CD14-positive monocyte (primary cell): ENCODE data around the gene PHACTR4. TPM values are rescaled to one million over a fixed set of nuclear protein-coding genes. Genes with fewer than 3 reads are reported as not detected.

Experiments used
- DNase-seq, 3 donors: peaks; one replicate each; pipeline ENCODE4 v3.0.0-alpha.2; 2011 to 2022
- H2AFZ ChIP-seq: 2 replicates; pipeline ENCODE4 v1.6.0; 2012; ENCODE audit warnings: mild to moderate bottlenecking, low read depth, low read length, inconsistent platforms; ENCODE audit not compliant: insufficient read depth, poor library complexity, severe bottlenecking
- H3K27ac ChIP-seq, 2 donors: 1 replicate in 1 of 2; 2 replicates in 1 of 2; pipeline ENCODE4 v1.5.1; 2012 to 2013; ENCODE audit warnings: low read length in 2 of 2, control low read depth in 1 of 2, inconsistent platforms in 1 of 2, low read depth in 1 of 2, mild to moderate bottlenecking in 1 of 2
- H3K27me3 ChIP-seq, 2 donors: one replicate each; pipeline versions ENCODE4 v1.6.0 to v1.6.1; 2011 to 2013; ENCODE audit warnings: low read length in 2 of 2; ENCODE audit not compliant: control insufficient read depth in 2 of 2, insufficient read depth in 2 of 2
- H3K36me3 ChIP-seq, 2 donors: replicated peaks in 1 of 2; 1 replicate in 1 of 2; 2 replicates in 1 of 2; pipeline versions ENCODE4 v1.5.1 to v1.6.1; 2012 to 2013; ENCODE audit warnings: low read length in 2 of 2, control low read depth in 1 of 2, inconsistent platforms in 1 of 2, mild to moderate bottlenecking in 1 of 2; ENCODE audit not compliant: insufficient read depth in 2 of 2, control insufficient read depth in 1 of 2
- H3K4me1 ChIP-seq, 2 donors: 1 replicate in 1 of 2; 2 replicates in 1 of 2; pipeline versions ENCODE4 v1.5.1 to v1.6.1; 2012 to 2013; ENCODE audit warnings: low read length in 2 of 2, control low read depth in 1 of 2, inconsistent platforms in 1 of 2, mild to moderate bottlenecking in 1 of 2, moderate library complexity in 1 of 2; ENCODE audit not compliant: insufficient read depth in 2 of 2, control insufficient read depth in 1 of 2
- H3K4me2 ChIP-seq: replicated peaks from 2 replicates; pipeline ENCODE3; 2012; ENCODE audit warnings: low read length, moderate library complexity, mild to moderate bottlenecking; ENCODE audit not compliant: poor library complexity, severe bottlenecking; ENCODE audit errors: extremely low read depth
- H3K4me3 ChIP-seq, 3 experiments: fragments of 200-600 bp in 1 of 3; sonication (generic) in 1 of 3; replicated peaks in 1 of 3; 1 replicate in 2 of 3; 2 replicates in 1 of 3; pipeline ENCODE4 v1.5.1; 2011 to 2013; ENCODE audit warnings: low read length in 3 of 3, mild to moderate bottlenecking in 3 of 3, control low read depth in 2 of 3, low read depth in 2 of 3, inconsistent platforms in 1 of 3, moderate library complexity in 1 of 3
- H3K79me2 ChIP-seq: 2 replicates; pipeline ENCODE4 v1.6.0; 2012; ENCODE audit warnings: mild to moderate bottlenecking, control low read depth, inconsistent platforms, low read length, moderate library complexity; ENCODE audit not compliant: insufficient read depth
- H3K9ac ChIP-seq: 2 replicates; pipeline ENCODE4 v1.6.0; 2017; ENCODE audit warnings: low read length, mild to moderate bottlenecking; ENCODE audit not compliant: insufficient read depth, poor library complexity, severe bottlenecking
- H3K9me3 ChIP-seq, 2 donors: replicated peaks in 1 of 2; 1 replicate in 1 of 2; 2 replicates in 1 of 2; pipeline versions ENCODE4 v1.5.1 to v1.6.1; 2012 to 2013; ENCODE audit warnings: low read length in 2 of 2, control low read depth in 1 of 2; ENCODE audit not compliant: control insufficient read depth in 1 of 2, insufficient read depth in 1 of 2
- H4K20me1 ChIP-seq: 2 replicates; pipeline ENCODE4 v1.6.0; 2012; ENCODE audit warnings: mild to moderate bottlenecking, low read length, control low read depth, moderate library complexity; ENCODE audit not compliant: insufficient read depth
- H3K27ac Mint-ChIP-seq, 7 donors: one replicate each; pipeline ENCODE4 v1.8.0; 2020; ENCODE audit warnings: mild to moderate bottlenecking in 7 of 7, mixed read lengths in 7 of 7, moderate library complexity in 6 of 7, inconsistent platforms in 2 of 7
- H3K27me3 Mint-ChIP-seq, 3 donors: one replicate each; pipeline ENCODE4 v1.8.0; 2021 to 2022; ENCODE audit warnings: low read depth in 3 of 3, mild to moderate bottlenecking in 3 of 3, mixed read lengths in 3 of 3, moderate library complexity in 3 of 3, inconsistent platforms in 1 of 3
- H3K36me3 Mint-ChIP-seq, 2 donors: one replicate each; pipeline ENCODE4 v1.8.0; 2020; ENCODE audit warnings: mixed read lengths in 2 of 2, inconsistent platforms in 1 of 2, mild to moderate bottlenecking in 1 of 2
- H3K4me1 Mint-ChIP-seq: one replicate; pipeline ENCODE4 v1.8.0; 2020; ENCODE audit warnings: mild to moderate bottlenecking, mixed read lengths
- H3K4me3 Mint-ChIP-seq, 2 donors: one replicate each; pipeline ENCODE4 v1.8.0; 2020; ENCODE audit warnings: mild to moderate bottlenecking in 2 of 2, mixed read lengths in 2 of 2, moderate library complexity in 1 of 2
- H3K9me3 Mint-ChIP-seq, 7 donors: one replicate each; pipeline ENCODE4 v1.8.0; 2020 to 2022; ENCODE audit warnings: mixed read lengths in 7 of 7, mild to moderate bottlenecking in 6 of 7, moderate library complexity in 6 of 7, inconsistent platforms in 2 of 7
- WGBS: methylation state at CpG from one replicate; pipeline ENCODE4 v1.1.5; 2013; ENCODE audit warnings: missing lambda C conversion rate; ENCODE audit not compliant: insufficient coverage; 5-methylcytosine and 5-hydroxymethylcytosine counted together
- intact Hi-C, 2 donors: fragments of 100-400 bp; cut with micrococcal nuclease; formaldehyde crosslinking; loops; one replicate each; pipeline versions ENCODE4 v1.15.0 to v1.15.1; 2023
- polyA plus RNA-seq, 3 donors: library from polyadenylated mRNA; depleted of rRNA in 1 of 3; unstranded in 2 of 3; stranded (reverse) in 1 of 3; fragments of 300-500 nt in 2 of 3; fragments of >200 nt in 1 of 3; fragmentation: Illumina TruSeq in 2 of 3; gene quantifications; 1 replicate in 2 of 3; 2 replicates in 1 of 3; pipeline ENCODE4 v1.2.3, GENCODE V29; 2012 to 2021
- TF ChIP-seq, protein P1 (sequence below): fragments of 200-600 bp; IDR thresholded peaks from one replicate; pipeline ENCODE4 v1.8.0; 2022; ENCODE audit warnings: antibody characterized with exemption, mild to moderate bottlenecking

Gene PHACTR4
- polyA plus RNA-seq, 3 donors: 2.9 to 9.7 (median 2.9) TPM

- H3K4me3 Mint-ChIP-seq: no peak overlapping the region
- no CpG with 5 or more reads among the region's 1 CpG for WGBS
These were observed 88.1 kb downstream of the PHACTR4 start for GRCh38 chr1:28457678-28458077.

DNA sequence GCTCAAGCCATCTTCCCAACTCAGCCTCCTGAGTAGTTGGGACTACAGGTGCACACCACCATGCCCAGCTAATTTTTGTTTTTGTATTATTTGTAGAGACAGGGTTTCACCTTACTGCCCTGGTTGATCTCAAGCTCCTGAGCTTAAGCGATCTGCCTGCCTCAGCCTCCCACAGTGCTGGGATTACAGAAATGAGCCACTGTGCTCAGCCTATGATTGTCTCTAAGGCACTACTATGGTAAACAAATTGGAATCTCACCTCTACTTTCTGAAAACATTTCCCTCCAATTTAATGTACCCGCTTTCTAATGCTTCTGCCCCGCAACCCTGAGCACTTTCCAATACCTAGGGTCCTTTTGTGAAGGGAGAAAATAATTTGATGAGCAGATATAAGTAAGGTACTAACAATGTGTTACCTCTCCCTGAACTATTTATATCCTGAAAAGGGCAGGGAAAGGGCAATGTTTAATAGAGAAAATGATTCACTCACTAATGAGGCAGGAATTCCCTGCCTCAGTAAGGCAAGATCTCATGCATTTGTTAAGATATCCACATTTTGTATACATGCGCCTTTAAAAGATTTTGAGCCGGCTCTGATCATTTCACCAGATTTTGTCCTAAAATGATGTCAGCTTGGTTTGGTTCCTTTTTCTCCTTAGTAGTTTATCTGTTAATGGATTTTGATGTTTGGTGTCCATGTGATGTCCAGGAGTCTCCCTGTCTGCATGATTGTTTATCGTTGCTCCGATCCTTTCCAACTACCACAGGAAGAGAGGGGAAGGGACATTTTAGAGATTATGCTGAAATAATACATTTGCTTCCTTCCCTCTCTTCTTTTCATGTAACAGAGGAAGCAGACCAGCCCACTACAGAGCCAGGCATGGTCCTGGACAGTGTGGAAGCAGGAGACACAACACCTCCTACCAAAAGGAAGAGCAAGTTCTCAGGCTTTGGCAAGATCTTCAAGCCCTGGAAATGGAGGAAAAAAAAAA is 89.0 kb downstream of the PHACTR4 start:
- Histone ChIP-seq H3K27ac (peak overlapping the region in 1 of 2 donors; percentile 12), H3K4me2 (no peak overlapping the region), H3K4me3 (no peak overlapping the region)

More at GRCh38 chr1:28457678-28458077, 88.1 kb downstream of the PHACTR4 start:
- H3K4me1 ChIP-seq: peaks cover 7 to 12% of the 10 kb centered on the region in 2 donors
- H3K4me1 Mint-ChIP-seq: peaks cover 17% of the 10 kb centered on the region
- H3K27me3 Mint-ChIP-seq: peaks cover 0 to 2% (median 0%) of the 10 kb centered on the region in 3 donors
- H3K9me3 ChIP-seq: no peaks in the 10 kb centered on the region
- H3K27me3 ChIP-seq: no peaks in the 10 kb centered on the region
- TF ChIP-seq, protein P1, sequence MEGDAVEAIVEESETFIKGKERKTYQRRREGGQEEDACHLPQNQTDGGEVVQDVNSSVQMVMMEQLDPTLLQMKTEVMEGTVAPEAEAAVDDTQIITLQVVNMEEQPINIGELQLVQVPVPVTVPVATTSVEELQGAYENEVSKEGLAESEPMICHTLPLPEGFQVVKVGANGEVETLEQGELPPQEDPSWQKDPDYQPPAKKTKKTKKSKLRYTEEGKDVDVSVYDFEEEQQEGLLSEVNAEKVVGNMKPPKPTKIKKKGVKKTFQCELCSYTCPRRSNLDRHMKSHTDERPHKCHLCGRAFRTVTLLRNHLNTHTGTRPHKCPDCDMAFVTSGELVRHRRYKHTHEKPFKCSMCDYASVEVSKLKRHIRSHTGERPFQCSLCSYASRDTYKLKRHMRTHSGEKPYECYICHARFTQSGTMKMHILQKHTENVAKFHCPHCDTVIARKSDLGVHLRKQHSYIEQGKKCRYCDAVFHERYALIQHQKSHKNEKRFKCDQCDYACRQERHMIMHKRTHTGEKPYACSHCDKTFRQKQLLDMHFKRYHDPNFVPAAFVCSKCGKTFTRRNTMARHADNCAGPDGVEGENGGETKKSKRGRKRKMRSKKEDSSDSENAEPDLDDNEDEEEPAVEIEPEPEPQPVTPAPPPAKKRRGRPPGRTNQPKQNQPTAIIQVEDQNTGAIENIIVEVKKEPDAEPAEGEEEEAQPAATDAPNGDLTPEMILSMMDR: no peak
- H3K4me3 ChIP-seq: no peak overlapping the region
- peaks cover 32 to 44% of the 10 kb centered on the region in 2 donors for H3K36me3 Mint-ChIP-seq
- no peak overlapping the region for H3K9ac ChIP-seq
- H4K20me1 ChIP-seq: peaks cover 6% of the 10 kb centered on the region
- H3K36me3 ChIP-seq: peaks cover 14 to 46% of the 10 kb centered on the region in 2 donors
- intact Hi-C loops: no loop called here
- no peaks in the 10 kb centered on the region for H3K79me2 ChIP-seq
- H3K4me2 ChIP-seq: no peak overlapping the region
- H3K27ac ChIP-seq: no peak overlapping the region
- peaks cover 0 to 7% (median 0%) of the 10 kb centered on the region in 7 donors for H3K9me3 Mint-ChIP-seq
- no peak overlapping the region for H2AFZ ChIP-seq
- peak overlapping the region in 1 of 7 donors; percentile 79 for H3K27ac Mint-ChIP-seq
- DNase-seq: no peak

More for the DNA sequence above, 89.0 kb downstream of the PHACTR4 start:
- H3K79me2 ChIP-seq: no peaks in the 10 kb centered on the region
- no CpG with 5 or more reads among the region's 7 CpGs for WGBS
- Mint-ChIP-seq H3K36me3 (peaks cover 31 to 44% of the 10 kb centered on the region in 2 donors), H3K27me3 (peaks cover 0 to 2% (median 0%) of the 10 kb centered on the region in 3 donors), H3K4me1 (peaks cover 17% of the 10 kb centered on the region), H3K27ac (peak overlapping the region in 2 of 7 donors; percentile 37 to 79), H3K9me3 (peaks cover 0 to 7% (median 0%) of the 10 kb centered on the region in 7 donors), H3K4me3 (no peak overlapping the region)
- intact Hi-C loops: no loop called here
- H3K4me1 ChIP-seq: peaks cover 7 to 12% of the 10 kb centered on the region in 2 donors
- TF ChIP-seq, protein P1: no peak
- H3K9me3 ChIP-seq: no peaks in the 10 kb centered on the region
- H3K27me3 ChIP-seq: no peaks in the 10 kb centered on the region
- peaks cover 6% of the 10 kb centered on the region for H4K20me1 ChIP-seq
- peaks cover 18 to 53% of the 10 kb centered on the region in 2 donors for H3K36me3 ChIP-seq
- no peak overlapping the region for H2AFZ ChIP-seq
- H3K9ac ChIP-seq: no peak overlapping the region
- no peak for DNase-seq
